ENCODE measurements around the gene SLC38A8.

The SLC38A8 gene

GRCh38 chr16:83994087-83994486, 48.5 kb downstream of the SLC38A8 start:
- DNase-seq: no peak

GRCh38 chr16:83992624-83993023, 50.0 kb downstream of the SLC38A8 start:
- DNase-seq: no peak

DNA sequence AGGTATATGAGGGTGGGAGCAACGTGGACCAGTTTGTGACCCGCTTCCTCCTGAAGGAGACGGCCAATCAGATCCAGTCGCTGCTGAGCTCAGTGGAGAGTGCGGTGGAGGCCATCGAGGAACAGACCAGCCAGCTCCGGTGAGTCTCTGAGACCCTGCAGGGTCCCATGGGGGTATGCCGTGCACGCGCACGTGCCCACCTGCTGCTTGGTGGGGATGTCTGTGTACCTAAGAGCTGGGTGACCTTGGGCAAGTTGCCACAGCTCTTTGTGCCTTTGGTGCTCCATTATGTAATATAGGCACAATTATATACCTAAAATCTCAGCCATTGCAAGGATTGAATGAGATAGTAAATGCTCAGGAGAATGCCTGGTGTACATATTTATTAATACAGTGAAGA, 52.1 kb downstream of the SLC38A8 start:
- DNase-seq: no peak

DNA sequence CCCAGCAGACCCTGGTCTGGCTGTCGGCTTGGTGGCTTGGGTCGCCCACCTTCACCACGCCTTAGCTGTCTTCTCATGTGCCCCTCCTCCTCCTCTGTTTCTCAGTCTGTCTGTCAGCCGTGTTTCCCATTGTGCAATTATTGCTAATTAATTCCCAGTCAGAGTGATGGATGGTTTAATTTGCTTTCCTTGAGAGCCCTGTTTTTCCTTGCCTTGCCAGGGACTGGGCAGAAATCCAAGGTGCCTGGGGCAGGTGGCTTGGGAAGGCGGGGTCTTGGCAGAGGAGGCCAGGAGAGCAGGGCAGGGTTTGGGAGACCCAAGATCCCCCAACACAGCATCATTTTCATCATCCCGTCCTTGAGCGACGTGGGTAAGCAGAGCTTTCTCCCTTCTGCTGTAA, 53.3 kb downstream of the SLC38A8 start:
- no peak for DNase-seq

GRCh38 chr16:83983491-83983890, 59.1 kb downstream of the SLC38A8 start:
- no peak for DNase-seq

DNA sequence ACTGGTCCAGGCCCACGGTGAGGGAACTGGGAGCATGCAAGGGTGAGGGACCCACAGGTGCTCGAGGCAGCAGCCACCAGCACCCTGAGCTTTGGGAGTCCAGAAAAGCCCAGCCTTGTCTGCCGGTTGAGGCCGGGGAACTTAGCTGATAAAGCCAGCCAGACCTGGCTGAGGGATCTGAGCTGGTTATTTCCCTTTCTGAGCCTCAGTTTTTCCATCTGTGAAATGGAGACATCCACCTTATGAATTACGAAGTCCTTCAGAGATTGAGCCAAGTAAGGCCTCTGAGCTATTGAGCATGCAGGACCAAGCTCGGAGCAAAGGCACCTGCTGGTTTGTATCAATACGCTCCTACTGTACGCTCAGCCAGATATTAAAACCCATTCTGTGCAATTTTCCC, 60.8 kb downstream of the SLC38A8 start:
- DNase-seq: no peak

DNA sequence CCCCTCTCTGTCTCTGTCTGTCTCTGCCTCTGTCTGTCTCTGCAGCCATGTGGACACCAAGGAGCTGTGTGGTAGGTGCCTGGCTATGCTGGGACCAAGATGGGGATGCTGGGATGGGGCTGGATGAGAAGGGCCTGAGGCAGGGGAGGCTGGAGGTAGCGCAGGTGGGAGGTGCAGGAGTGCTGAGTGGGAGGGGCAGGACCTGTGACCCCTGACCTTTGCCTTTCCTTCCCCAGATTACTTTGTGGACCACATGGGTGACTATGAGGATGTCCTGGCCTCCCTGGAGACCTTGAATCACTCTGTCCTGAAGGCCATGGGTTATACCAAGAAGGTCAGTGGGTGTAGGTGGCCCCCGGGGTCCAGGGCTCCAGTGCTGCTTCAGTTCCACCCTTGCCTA, 61.8 kb downstream of the SLC38A8 start:
- DNase-seq: no peak

DNA sequence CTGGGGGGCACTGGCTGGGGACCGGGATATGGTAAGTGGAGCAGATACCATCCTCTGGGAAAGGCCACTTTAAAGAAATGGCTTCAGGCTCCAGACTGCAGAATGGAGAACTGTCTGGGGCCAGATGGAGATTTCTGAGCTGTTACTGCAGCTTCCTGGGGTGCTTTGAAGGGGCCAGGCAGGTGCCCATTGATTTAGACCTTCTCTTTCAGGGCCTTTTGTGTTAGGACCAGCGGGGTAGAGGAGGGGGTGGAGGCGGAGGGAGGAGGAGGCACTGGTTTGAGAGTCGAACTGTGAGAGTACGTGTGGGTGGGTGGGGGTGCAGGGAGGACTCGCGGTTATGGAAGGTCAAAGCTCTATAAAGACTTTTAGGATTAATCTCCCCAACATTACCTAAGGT, 63.2 kb downstream of the SLC38A8 start:
- DNase-seq: no peak

GRCh38 chr16:83978401-83978904, 64.1 kb downstream of the SLC38A8 start:
- DNase-seq: no peak

- DNase-seq: no peak
Observed at GRCh38 chr16:83977056-83977815, 65.4 kb downstream of the SLC38A8 start.

DNA sequence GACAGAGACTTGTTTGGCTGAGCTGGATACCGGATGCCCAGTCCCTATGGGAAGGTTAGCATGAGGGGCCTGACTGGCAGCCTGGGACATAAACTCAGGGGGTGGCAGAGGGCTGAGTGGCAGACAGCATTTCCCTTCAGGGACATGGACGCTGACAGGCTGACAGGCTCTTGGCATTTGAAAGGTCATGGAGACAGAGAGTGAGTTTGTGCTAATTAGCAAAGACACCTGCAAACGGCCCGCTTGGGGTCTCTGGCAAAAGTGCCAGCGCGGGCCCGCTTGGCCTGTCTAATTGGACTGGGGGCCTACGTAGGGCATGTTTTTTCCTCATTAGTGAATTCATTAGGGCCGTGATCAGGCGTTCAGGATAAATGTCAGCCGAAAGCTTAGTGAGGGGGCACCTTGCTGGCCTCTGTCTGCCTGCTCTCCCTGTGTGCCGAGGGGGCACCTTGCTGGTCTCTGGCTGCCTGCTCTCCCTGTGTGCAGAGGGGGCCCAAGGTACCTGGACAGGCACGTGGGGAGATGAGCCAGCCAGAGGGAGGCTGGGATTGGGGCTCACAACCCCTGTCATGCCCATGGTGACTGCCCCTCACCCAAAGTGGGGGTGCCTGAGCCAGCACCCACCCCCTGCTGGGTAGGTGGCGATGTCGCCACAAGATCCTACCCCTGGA, 66.9 kb downstream of the SLC38A8 start:
- no peak for DNase-seq

GRCh38 chr16:83974475-83974874, 68.1 kb downstream of the SLC38A8 start:
- DNase-seq: no peak

DNA sequence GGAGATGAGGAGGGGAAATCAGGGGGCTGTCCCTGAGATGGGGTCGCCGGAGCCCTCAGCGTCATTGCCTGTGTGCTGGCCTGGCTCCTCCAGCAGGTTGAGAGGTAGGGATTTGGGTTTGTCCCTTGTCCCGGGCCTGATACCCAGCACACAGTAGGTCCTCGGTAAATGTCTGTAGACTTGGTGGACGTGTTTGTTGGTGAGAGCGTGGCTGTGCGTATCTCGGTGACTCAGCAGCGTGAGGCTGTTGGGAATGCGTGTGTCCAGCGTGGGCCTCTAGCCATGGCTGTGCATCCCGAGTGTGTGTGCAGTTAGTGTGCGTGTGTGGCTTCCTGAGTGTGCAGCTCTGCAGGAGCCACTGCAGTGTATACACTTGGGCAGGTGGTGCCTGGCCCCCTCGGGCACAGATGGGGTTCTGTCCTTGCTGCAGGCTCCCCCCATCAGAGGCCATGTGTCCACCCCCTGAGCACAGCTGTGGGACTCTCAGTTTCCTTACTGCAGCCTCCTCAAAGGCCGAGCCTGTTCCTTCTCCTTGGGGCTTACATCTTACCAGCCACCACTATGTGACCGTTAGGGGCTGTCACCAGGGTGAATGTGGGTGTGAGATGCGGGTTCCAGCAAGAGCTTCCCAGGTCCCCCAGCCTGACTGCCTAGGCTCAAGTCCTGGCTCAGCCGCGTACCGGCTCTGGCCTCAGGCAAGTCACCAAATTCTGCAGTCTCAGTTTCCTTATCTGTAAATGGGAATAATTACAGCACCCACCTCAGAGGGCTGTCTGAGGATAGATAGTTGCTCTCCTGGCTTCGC, 68.8 kb downstream of the SLC38A8 start:
- DNase-seq: no peak

DNA sequence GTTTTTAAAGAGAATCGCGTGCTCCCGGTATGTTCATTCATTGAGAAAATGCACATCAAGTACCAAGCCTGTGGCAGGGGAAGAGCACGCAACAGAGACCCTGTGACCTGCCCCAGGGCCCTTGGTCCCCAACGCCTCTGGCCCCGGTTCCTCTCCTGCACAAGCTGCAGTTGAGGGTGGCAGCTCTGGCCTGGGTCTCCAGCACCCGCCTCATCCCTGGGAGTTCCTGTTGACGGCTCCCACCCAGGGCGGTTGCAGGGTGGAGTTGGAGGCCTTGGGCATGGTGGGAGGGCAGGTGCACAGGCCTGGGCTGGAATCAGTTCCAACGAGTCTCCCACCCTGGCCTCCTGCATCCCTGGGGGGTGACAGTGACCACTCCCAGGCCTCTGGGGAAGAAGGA, 69.5 kb downstream of the SLC38A8 start:
- no peak for DNase-seq

- DNase-seq: no peak
Observed at GRCh38 chr16:83972256-83973008, 70.2 kb downstream of the SLC38A8 start.

DNA sequence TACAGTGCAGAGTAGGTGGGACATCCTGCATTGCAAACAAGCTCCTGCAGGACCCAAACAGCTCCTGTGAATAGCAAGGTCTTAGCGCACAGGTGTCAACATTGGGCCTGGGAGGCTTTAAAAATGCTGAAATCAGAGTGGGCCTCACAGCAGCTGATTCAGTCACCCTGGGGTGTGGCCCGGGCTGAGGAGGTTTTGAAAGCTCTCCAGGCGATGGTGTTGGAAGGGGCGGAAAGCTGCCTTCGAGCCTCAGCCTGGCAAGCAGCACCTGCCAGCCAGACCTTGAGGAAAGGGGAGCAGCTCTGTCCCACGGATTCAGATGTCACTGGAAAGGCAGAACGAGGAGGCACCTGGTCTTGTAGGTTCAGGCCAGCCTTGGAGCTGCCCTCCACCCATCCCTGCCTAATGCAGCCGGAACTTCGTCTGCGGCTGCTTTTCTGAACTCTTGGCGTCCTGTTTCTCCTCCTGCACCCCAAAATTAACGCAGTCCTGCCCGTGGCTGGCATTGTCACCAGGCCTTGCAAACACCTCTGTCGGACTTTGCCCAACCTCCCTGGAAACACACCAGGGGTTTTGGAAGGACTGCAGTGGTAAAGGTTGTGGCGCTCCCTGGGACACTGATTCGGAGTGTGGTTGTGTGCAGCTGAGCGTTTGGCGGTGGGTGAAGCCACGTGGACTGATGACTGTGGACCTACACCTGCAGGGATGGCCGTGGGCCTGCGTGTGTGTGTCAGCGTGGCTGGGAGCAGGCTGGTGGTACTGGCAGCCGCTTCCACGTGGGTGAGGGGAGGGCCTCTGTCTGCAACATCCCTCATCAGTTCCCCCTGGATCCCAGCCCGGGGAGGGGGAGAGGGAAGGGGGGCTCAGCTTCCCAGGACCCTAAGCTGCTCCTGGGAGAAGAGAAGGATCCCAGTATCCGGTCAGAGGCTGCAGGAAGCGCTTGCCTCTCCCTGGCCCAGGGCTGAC, 71.1 kb downstream of the SLC38A8 start:
- no peak for DNase-seq

- no peak for DNase-seq
Observed at GRCh38 chr16:83970430-83970815, 72.2 kb downstream of the SLC38A8 start.

DNA sequence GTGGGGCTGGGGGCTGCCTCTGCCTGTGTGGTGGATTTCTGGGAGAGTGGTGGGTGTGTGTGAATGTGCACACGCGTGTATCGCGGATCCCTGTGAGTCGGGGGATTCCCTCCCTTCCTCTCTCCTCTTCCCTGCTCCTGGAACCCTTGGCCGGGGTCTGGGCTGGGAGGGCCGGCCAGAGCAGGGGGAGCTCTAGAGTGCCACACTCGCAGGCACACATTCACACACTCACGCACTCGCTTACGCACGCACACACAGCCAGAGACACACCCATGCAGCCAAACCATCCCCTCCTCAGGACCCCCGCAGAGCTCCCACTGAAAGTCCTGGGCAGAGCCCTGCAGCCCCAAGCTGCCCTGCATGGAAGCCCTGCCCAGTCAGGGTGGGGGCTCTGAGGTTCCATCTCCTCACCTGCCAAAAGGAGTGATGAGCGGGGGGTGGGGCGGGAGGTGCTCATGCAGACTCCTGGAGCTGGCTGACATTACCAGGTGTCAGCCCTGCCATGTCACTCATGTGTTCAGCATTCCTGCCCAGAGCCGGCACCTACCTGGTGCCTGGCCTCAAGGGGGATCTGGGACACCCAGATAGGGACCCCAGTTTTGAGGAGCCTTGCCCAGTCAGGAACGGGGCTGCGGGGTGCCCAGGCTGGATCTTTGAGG, 72.7 kb downstream of the SLC38A8 start:
- no peak for DNase-seq

DNA sequence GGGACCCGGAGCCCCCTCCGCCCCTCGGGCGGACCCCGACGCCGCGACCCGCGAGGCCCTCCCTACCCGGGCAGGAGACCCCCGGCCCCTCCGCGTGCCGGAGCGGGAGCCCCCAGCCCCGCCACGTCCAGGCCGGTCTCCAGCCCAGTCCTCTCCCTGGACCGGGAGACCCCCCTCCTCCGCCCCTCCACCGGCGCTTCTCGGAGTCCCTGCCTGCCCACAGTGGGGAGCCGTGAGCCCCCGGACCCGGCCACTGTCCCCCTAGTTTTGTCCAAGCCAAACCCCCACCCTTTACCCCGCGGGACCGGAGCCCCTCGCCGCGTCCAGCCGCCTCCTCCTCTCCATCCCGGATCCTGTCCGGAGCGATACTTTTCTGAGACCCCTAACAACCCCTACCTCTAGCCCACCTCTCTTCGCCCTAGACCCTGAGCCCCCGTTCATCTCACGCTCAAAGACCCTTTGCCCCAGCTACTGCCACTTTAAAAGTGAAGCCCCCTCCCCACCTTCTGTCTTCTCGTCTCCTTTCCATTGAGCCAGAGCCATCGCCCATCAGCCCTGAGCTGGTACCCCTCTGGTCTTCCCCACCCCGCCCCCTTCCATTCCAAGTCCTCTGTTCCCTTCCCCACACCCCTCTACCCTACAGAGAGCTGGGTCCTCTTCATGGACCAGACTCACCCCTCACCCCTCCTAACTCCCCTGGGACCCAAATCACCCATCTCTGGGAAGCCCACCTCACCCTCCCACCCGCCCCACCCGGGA, 73.5 kb downstream of the SLC38A8 start:
- DNase-seq: no peak

DNA sequence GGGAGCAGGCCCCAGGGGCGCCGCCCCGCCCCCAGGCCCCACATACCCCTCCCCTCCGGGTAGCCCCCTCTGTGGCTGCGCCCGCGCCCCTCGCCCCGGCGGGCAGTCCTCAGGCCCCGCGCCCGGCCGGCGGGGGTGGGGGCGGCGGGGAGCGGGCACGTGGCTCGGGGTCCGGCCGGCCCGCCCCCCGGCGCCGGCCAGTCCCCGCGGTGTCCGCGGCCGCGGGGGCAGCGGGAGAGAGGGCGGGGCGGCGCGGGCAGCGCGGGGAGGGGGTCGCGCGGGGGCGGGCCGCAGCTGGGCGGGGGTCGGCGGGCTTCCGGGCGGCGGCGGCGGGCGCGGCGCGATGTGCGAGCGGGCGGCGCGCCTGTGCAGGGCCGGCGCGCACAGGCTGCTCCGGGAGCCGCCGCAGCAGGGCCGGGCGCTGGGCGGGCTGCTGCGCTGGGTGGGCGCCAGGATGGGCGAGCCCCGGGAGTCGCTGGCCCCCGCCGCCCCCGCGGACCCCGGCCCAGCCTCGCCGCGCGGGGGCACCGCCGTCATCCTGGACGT, 74.2 kb downstream of the SLC38A8 start:
- DNase-seq: no peak
